HG02623 (cell line): ENCODE results near the gene RPL35A.
"Not testable (repeated sequence)": the region's sequence is repeated elsewhere in the genome, so short reads cannot be mapped to it uniquely, and the experiment has no call there.

ENCODE experiments used
- ATAC-seq: cut with Tn5 transposase; IDR thresholded peaks from one replicate; pipeline ENCODE4 v1.9.1; 2021; ENCODE audit warnings: moderate library complexity; ENCODE audit not compliant: unreplicated experiment

The RPL35A gene

DNA sequence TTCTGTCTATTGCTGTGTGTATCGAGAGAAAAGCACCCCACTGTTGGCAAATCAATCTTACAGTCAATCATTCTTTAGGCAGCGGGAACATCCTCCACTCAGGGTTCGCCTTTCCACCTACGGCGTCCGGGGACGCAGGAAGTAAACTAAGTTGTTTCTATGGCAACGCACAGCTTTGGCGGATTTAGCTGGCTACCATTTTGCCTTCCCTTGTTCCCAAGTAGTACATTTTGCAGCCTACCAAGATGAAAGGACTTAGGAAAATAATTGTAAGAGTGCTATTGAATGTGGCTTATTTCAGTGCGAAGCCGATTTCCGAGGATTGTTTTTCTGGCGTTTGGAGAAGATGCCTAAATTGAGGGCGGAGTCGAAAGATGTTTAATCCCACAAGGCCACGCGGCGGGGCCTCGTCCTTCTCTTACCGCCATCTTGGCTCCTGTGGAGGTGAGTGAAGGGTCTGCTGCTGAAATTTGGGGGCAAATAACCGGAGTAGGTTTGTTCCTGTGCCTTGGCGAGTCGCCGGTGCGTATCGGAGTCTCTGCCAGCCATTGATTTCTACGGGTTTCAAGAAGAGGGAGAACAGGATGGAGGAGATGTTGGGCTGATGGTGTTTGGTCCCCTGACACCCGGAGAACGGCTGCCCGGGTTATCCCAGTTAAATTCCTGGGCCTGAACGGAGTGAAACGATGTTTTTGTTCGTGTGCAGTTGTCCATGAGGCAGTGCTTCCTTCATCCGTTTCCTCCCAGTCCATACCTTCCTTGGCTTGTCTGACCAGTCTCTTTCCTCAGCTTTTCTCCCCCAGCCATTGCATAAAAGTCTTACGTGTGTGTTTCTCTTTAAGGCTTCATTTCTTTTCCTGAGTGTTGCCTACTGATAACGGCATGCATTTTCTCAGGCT is at the start of gene RPL35A:
RPL35A (plus strand) TSS at position 413 of the 899 bp plus-strand sequence. CDS start 778 bp downstream, outside the sequence.
- peak; percentile 91 for ATAC-seq

DNA sequence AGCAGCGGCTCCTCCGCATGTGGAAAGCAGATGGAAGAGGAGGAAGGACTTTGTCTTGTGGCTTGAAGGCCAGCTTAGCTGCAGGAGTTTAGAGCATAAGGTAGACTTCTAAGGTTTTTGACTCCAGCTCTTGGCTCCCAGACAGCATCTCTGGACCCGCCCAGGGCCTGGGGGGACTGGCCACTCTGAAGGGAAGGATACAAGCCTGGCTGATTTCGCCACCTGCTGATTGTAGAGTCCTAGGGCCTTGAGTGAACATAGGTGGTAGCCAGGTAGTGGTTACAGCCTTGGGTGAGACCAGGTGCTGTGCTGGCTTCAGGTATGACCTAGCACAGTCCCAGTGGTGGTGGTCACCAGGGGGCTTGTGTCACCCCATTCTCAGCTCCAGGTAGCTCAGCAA is 48.4 kb upstream of the RPL35A start:
- ATAC-seq = no peak

DNA sequence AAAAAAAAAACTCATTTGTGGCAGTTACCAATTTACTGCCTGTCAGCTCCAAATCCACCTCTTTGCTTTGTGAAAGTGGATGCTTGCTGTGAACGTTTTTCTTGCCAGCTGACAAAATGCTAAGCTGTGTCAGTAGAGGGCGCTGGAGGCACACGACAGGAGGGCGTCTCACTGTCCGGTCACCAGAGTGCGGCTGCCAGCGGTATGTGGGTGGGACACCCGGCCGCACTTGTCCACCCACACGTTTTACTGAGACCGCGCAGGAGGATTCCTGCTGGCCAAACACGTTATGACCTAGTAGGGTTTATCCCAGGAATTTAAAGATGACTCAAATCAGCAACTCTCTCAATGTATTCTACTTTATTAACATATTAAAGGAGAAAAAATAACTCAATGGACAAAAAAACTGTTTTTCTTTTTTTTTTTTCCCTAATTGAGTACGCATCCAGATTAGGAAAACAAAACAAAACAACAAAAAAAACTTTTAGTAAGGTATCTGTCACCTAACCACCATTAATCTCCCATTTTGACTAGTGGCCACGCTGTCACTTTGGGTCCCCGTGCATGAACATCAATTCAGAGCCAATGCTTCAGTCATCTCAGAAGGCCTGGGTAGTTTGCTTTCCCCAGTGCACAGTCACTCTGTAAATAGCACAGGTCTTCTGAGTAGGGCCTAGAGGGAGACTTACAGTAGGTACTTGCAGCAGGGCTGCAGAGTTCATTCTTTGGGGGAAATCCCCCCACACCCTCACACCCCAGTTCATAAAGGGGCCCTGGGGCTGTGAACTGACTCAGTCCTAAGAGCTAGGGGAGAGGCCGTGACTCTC is 43.8 kb upstream of the RPL35A start:
- peak; percentile 81 for ATAC-seq

- ATAC-seq = no peak
These were observed 43.2 kb upstream of the RPL35A start for GRCh38 chr3:197906850-197907187.

DNA sequence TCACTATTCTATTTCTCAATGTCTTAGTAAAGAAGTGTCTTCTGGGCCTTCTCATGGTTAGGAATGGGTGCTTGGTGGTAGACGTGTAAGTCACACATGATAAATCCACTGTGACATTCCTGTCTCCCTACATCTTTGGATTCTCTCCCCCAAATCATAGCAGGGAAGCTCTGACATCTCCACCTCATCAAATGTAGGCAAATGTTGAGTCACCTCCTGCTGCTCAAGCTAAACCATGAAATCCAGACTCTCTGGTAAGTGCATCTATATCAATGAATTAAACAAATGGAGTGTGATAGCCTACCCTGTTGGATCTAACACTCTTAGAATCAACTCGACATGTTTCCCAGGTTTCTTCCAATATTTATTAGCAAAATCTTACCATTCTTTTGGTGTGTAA is 42.8 kb upstream of the RPL35A start:
- ATAC-seq = no peak

GRCh38 chr3:197908550-197908949 is 41.4 kb upstream of the RPL35A start:
- not testable (repeated sequence) for ATAC-seq

- no peak for ATAC-seq
These were observed 40.9 kb upstream of the RPL35A start for GRCh38 chr3:197908957-197909701.

DNA sequence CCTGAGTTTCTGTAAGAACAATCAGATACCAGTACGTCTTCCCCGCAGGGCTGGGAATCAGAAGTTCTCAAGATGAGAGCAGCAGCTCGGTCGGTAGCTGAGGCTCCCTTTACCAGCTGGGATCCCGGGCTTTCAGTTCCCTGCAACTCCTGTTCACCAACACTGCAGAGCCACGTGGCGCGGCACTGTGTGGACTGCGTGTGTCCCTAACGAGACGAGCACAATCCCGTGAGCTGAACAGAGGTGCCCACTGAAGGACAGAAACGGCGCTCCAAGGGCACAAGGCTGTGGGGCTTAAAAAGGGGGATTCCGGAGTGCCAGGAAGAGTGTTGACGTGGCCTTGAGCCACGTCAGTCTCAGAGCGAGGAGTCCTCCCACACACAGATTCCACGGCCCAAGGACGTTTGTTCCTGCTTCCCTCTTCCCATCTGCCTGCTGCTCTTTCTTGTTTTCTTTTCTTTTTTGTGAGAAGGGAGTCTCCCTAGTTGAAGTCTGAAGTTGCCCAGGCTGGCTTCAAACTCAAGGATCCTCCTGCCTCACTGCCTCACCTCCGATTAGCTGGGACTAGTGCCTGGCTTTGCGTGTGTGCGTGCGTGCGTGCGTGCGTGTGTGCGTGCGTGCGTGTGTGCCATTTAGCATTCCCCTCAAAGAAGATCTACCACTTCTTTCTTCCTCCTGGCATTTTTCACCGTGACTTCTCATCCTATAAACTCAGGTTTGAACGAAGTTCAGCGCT is 37.1 kb upstream of the RPL35A start:
- ATAC-seq = no peak

DNA sequence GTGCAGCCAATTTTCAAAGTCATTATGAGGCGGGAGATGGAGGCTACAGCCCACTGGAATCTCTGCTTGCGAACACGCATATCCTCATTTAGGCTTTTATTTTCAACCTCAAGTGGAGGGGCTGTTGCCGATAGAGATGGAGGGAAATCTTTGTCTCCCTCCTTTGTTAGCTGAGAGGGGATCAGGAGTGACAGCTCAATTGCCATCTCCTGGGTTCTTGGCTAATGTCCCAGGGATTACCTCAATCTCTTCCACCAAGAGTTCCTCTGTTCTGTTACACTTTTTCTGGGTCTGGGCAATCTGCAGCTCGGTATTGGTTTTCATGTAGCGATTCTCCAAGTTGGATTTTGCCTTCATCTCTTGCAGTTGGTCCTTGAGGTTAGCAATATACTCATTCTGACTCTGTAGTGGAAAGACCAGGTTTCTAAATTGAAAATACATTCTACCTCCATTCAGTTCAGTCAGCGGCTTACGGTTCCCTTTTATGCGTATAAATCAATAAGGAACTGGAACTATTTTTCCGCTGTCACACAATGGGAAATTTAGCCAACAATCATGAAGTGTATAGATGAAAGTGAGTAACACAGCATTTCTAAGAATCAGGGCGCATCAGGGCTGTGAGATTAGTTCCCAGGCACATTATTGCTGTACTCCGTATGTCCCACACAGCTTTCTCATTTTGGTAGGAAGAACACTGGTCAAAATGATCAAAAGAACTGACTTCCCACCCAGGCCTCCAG is 36.2 kb upstream of the RPL35A start:
- ATAC-seq = no peak

DNA sequence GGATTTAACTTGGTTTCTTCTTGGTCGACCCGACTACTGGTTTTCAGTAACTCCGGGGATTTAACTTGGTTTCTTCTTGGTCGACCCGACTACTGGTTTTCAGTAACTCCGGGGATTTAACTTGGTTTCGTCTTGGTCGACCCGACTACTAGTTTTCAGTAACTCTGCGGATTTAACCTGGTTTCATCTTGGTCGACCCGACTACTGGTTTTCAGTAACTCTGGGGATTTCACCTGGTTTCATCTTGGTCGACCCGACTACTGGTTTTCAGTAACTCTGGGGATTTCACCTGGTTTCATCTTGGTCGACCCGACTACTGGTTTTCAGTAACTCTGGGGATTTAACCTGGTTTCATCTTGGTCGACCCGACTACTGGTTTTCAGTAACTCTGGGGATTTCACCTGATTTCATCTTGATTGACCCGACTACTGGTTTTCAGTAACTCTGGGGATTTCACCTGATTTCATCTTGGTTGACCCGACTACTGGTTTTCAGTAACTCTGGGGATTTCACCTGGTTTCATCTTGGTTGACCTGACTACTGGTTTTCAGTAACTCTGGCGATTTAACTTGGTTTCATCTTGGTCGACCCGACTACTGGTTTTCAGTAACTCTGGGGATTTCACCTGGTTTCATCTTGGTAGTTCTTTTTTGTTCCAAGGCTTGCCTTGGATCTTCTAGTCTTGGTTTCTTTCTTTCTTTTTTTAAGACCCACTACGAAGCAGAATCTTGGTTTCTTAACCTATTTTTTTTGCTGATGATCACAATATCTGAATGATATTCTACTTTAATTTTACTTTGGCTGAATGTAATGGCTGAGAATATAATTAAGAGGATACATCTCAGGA is 28.3 kb upstream of the RPL35A start:
- not testable (repeated sequence) for ATAC-seq

- ATAC-seq = no peak
These were observed 23.6 kb upstream of the RPL35A start for GRCh38 chr3:197926418-197926817.

GRCh38 chr3:197927578-197927977 is 22.4 kb upstream of the RPL35A start:
- not testable (repeated sequence) for ATAC-seq

DNA sequence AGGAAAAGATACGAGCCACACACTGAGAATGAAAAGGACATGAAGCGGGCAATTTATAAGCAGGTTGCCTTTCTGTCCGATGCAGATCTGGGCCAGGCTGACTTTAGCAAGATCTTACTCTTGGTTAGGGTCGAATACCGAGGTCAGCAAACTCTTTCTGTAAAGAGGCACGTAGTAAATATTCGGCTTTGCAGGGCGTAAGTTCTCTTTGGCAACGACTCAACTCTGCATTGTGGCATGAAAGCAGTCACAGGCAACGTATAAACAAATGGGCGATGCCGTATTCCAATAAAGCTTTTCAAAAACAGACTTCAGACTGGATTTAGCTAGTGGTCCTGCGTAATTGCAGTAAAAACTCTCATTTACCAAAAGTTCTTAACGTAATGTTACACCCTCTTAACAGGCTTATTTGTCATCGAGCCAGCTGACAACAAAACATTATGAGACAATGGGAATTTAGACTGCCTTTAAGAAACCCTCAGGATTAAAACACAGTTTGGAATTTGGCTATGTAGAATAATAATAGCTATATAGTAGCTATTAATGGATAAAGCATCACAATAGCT is 13.1 kb upstream of the RPL35A start:
- no peak for ATAC-seq

GRCh38 chr3:197940745-197941384 is 9.1 kb upstream of the RPL35A start:
- ATAC-seq = no peak

DNA sequence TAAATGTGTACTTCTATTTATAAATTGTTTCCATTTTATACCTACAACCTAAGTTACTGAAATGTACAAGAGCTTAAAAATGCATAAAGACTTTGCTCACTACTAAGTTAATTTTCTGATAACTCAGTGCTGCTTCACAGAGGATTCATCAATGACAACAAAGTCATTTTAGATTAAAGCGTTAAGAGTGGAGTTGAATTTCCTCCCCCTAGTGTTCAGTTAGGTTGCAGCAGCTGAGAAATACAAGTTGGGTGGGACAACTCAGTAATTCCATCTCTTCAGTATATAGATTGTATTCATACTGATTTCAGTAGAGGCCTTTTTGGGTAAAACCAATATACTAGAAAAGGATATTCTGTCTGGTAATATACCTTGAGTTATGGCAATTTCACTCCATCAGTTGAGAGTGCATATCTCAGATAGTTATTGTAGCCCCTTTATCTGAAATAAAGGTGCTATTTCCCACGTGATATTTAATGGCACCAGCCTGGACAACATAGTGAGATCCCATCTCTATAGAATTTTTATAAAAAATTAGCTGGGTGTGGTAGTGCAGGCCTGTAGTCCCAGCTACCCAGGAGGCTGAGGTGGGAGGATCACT is 6.9 kb upstream of the RPL35A start:
- no peak for ATAC-seq

DNA sequence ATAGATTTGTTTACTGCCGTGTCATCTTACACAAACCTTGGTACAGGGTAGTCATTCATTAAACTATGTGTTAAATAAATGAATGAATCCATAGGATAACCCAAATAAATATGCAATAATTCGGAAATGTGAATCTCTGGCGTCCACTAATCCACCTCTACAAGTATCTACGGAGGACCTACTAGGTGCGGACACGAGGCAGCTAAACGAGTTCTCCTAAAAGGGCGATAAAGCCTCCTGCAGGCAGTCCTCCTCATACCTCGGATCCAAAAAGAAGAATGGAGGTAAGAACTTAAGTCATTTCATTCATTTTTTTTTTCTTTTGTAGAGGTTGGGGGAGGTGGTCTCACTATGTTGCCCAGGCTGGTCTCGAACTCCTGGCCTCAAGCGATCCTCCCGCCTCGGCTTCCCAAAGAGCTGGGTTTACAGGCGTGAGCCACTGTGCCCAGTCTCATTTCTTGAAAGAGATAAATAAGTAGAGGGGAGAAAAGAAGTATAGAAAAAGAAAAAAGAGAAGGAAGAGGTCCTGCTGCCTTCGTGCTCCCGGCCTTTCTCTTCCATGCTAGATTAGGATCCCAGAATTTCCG is 706 bp upstream of the RPL35A start:
- ATAC-seq = no peak

GRCh38 chr3:197950677-197951061 is 679 bp downstream of the RPL35A start:
- ATAC-seq = no peak
